NB4 (cell line): ENCODE results near the gene SHISAL2A.

Experiments
- CTCF ChIP-seq: IDR thresholded peaks from one replicate; pipeline ENCODE4 v1.5.1; 2012; ENCODE audit warnings: low read depth, low read length
- POLR2A ChIP-seq: IDR thresholded peaks from 2 replicates; pipeline ENCODE4 v1.6.1; 2011; ENCODE audit warnings: mild to moderate bottlenecking; ENCODE audit not compliant: insufficient read length; ENCODE audit errors: extremely low read depth

DNA sequence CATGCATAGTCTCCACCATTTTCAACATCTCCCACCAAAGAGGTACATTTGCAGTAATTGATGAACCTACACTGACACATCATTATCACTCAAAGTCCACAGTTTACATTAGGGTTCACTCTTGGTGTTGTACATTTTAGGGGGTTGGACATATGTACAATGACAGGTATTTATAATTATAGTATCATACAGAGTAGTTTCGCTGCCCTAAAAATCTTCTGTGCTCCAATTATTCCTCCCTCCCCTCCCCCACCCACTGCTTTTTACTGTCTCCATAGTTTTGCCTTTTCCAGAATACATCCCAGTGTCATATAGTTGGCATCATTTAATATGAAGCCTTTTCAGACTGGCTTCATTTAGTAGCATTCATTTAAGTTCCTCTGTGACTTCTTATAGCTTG, 51.6 kb downstream of the SHISAL2A start:
- TF ChIP-seq CTCF = no peak
- TF ChIP-seq POLR2A = no peak
